ENCODE data around the gene CARNS1.

GRCh38 chr11:67391304-67392182 lies 23.9 kb upstream of the CARNS1 start, which contains the start of gene RAD9A:
- TF ChIP-seq, protein P1, sequence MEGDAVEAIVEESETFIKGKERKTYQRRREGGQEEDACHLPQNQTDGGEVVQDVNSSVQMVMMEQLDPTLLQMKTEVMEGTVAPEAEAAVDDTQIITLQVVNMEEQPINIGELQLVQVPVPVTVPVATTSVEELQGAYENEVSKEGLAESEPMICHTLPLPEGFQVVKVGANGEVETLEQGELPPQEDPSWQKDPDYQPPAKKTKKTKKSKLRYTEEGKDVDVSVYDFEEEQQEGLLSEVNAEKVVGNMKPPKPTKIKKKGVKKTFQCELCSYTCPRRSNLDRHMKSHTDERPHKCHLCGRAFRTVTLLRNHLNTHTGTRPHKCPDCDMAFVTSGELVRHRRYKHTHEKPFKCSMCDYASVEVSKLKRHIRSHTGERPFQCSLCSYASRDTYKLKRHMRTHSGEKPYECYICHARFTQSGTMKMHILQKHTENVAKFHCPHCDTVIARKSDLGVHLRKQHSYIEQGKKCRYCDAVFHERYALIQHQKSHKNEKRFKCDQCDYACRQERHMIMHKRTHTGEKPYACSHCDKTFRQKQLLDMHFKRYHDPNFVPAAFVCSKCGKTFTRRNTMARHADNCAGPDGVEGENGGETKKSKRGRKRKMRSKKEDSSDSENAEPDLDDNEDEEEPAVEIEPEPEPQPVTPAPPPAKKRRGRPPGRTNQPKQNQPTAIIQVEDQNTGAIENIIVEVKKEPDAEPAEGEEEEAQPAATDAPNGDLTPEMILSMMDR (optimal IDR thresholded peaks at IDR 0.05 in 1 of 3, IDR thresholded peaks at IDR 0.05 in 1 of 3, conservative IDR thresholded peaks at IDR 0.05 in 1 of 3; ENCODE audit: extremely low read depth in 1 of 3, insufficient read depth in 2 of 3, low read length in 3 of 3) = no peak
- no peak for TF ChIP-seq EZH2 (IDR thresholded peaks at IDR 0.05; ENCODE audit: low read length)

All from keratinocyte (primary cell).